Measurements from ENCODE around the gene KIF4A.
A peak's percentile ranks its signal among the peaks of the same experiment; 100 is the strongest.

DNA sequence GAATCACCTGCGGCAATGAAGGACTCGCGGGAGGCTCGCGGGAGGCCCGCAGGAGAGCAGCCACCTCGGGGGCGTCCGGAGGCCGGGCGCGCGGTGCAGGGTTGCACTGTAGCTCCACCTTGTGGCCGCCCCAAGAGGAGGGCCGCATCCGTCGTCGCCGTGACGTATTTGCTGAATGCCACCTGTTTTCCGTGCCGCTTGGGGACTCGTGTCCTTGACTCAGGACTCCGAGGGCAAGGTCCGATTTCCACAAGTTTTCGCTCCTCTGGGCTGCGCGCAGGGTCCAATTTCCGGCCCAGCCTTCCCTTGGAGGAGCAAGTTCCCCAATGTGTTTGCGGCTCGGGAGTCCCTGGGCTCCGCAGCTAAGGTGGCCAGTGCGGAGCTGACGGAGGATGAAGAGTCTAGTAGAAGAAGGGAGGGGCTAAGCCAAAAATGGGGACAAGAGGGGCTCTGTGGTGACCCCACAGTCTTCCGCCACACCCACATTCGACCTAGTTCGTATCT is 144.0 kb downstream of the KIF4A start:
- TF ChIP-seq CREB1 (IDR thresholded peaks at IDR 0.05; ENCODE audit: low read depth) (no peak), EP300 (IDR thresholded peaks at IDR 0.05; ENCODE audit: borderline replicate concordance) (no peak), ZBTB7A (IDR thresholded peaks at IDR 0.05; ENCODE audit: low read depth) (no peak), TEAD4 (IDR thresholded peaks at IDR 0.05) (no peak), TAF1 (IDR thresholded peaks at IDR 0.05; ENCODE audit: low read depth) (no peak), EGR1 (IDR thresholded peaks at IDR 0.05) (no peak), YY1 (IDR thresholded peaks at IDR 0.05; ENCODE audit: low read depth) (no peak)
- TF ChIP-seq, protein P1, sequence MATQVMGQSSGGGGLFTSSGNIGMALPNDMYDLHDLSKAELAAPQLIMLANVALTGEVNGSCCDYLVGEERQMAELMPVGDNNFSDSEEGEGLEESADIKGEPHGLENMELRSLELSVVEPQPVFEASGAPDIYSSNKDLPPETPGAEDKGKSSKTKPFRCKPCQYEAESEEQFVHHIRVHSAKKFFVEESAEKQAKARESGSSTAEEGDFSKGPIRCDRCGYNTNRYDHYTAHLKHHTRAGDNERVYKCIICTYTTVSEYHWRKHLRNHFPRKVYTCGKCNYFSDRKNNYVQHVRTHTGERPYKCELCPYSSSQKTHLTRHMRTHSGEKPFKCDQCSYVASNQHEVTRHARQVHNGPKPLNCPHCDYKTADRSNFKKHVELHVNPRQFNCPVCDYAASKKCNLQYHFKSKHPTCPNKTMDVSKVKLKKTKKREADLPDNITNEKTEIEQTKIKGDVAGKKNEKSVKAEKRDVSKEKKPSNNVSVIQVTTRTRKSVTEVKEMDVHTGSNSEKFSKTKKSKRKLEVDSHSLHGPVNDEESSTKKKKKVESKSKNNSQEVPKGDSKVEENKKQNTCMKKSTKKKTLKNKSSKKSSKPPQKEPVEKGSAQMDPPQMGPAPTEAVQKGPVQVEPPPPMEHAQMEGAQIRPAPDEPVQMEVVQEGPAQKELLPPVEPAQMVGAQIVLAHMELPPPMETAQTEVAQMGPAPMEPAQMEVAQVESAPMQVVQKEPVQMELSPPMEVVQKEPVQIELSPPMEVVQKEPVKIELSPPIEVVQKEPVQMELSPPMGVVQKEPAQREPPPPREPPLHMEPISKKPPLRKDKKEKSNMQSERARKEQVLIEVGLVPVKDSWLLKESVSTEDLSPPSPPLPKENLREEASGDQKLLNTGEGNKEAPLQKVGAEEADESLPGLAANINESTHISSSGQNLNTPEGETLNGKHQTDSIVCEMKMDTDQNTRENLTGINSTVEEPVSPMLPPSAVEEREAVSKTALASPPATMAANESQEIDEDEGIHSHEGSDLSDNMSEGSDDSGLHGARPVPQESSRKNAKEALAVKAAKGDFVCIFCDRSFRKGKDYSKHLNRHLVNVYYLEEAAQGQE (IDR thresholded peaks at IDR 0.05; ENCODE audit: low read depth) = no peak
- TF ChIP-seq, protein P2, sequence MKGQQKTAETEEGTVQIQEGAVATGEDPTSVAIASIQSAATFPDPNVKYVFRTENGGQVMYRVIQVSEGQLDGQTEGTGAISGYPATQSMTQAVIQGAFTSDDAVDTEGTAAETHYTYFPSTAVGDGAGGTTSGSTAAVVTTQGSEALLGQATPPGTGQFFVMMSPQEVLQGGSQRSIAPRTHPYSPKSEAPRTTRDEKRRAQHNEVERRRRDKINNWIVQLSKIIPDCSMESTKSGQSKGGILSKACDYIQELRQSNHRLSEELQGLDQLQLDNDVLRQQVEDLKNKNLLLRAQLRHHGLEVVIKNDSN (IDR thresholded peaks at IDR 0.05) = no peak
- TF ChIP-seq, protein P3, sequence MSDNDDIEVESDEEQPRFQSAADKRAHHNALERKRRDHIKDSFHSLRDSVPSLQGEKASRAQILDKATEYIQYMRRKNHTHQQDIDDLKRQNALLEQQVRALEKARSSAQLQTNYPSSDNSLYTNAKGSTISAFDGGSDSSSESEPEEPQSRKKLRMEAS (IDR thresholded peaks at IDR 0.05) = peak; percentile 82

Measured in Ishikawa (cell line).